ENCODE results near the gene LINGO3. TPM values are rescaled to one million over a fixed set of nuclear protein-coding genes. Genes with fewer than 3 reads are reported as not detected.

Gene LINGO3
- polyA plus RNA-seq, 3 donors: 0.08 to 2.8 (median 2.2) TPM

- H3K36me3 ChIP-seq (replicated peaks in 1 of 2; ENCODE audit: control insufficient read depth in 1 of 2, insufficient read depth in 2 of 2, low read length in 2 of 2): no peaks in the 10 kb centered on the region
- no peak overlapping the region for H3K4me3 Mint-ChIP-seq
- H3K4me3 ChIP-seq (replicated peaks in 1 of 3; ENCODE audit: low read depth in 2 of 3, low read length in 3 of 3): no peak overlapping the region
- peaks cover 2 to 7% of the 10 kb centered on the region in 2 donors for H3K36me3 Mint-ChIP-seq
- DNase-seq: no peak
- H3K4me1 Mint-ChIP-seq: peaks cover 56% of the 10 kb centered on the region
- peaks cover 54 to 76% of the 10 kb centered on the region in 2 donors for H3K4me1 ChIP-seq (ENCODE audit: control insufficient read depth in 1 of 2, insufficient read depth in 2 of 2, low read length in 2 of 2)
- peaks cover 3 to 13% (median 4%) of the 10 kb centered on the region in 3 donors for H3K27me3 Mint-ChIP-seq (ENCODE audit: low read depth in 3 of 3)
- WGBS (ENCODE audit: insufficient coverage): 98% methylated on average over 15 of the region's 20 CpGs
- H3K9me3 ChIP-seq (replicated peaks in 1 of 2; ENCODE audit: control insufficient read depth in 1 of 2, insufficient read depth in 1 of 2, low read length in 2 of 2): no peaks in the 10 kb centered on the region
- peaks cover 31% of the 10 kb centered on the region for H3K79me2 ChIP-seq (ENCODE audit: insufficient read depth, low read length)
- H3K27ac Mint-ChIP-seq: peak overlapping the region in 1 of 7 donors; percentile 75
- no peak overlapping the region for H3K9ac ChIP-seq (ENCODE audit: insufficient read depth, low read length, poor library complexity, severe bottlenecking)
- intact Hi-C loops (cut with micrococcal nuclease): loop anchor here in 1 of 2 donors (10.0 kb wide), 1 partner anchor 108 kb away; no protein-coding TSS in a partner anchor
- no peak overlapping the region for H3K4me2 ChIP-seq (replicated peaks; ENCODE audit: extremely low read depth, low read length, poor library complexity, severe bottlenecking)
- H3K27me3 ChIP-seq (ENCODE audit: control insufficient read depth in 2 of 2, insufficient read depth in 2 of 2, low read length in 2 of 2): no peaks in the 10 kb centered on the region
- no peak for TF ChIP-seq CTCF (IDR thresholded peaks at IDR 0.05)
- no peak overlapping the region for H2AFZ ChIP-seq (ENCODE audit: insufficient read depth, low read depth, low read length, poor library complexity, severe bottlenecking)
- H4K20me1 ChIP-seq (ENCODE audit: insufficient read depth, low read length): peaks cover 12% of the 10 kb centered on the region
- H3K27ac ChIP-seq (ENCODE audit: low read depth in 1 of 2, low read length in 2 of 2): no peak overlapping the region
- peaks cover 0 to 4% (median 0%) of the 10 kb centered on the region in 7 donors for H3K9me3 Mint-ChIP-seq
Measured at GRCh38 chr19:2286402-2287140, 21.4 kb downstream of the LINGO3 start.

DNA sequence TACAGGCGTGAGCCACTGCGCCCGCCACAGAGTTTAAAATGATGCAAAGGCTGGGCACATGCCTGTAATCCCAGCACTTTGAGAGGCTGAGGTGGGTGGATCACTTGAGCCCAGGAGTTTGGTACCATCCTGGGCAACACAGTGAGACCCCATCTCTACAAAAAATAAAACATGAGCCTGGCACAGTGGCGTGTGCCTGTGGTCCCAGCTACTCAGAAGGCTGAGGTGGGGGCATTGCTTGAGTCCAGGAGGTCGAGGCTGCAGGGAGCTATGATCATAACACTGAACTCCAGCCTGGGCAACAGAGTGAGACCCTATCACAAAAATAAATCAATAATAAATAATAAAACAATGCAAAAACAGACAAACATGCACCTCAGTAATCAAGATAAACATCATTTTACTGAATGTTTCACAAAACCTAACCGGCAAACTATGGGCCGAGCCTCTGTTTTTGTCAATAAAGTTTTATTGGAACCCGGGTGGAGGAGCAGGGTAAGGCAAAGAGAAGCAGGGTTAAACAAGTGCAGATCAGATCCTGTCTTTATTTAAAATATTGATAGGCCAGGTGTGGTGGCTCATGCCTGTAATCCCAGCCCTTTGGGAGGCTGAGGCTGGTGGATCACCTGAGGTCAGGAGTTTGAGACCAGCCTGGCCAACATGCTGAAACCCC, 24.0 kb downstream of the LINGO3 start:
- H4K20me1 ChIP-seq (ENCODE audit: insufficient read depth, low read length): peaks cover 15% of the 10 kb centered on the region
- DNase-seq: no peak
- WGBS (ENCODE audit: insufficient coverage): 82% methylated on average over 2 of the region's 8 CpGs
- no peak overlapping the region for H3K27ac ChIP-seq (ENCODE audit: low read depth in 1 of 2, low read length in 2 of 2)
- H2AFZ ChIP-seq (ENCODE audit: insufficient read depth, low read depth, low read length, poor library complexity, severe bottlenecking): no peak overlapping the region
- Mint-ChIP-seq H3K4me3 (no peak overlapping the region), H3K27ac (no peak overlapping the region), H3K9me3 (peaks cover 0 to 4% (median 0%) of the 10 kb centered on the region in 7 donors), H3K4me1 (peaks cover 58% of the 10 kb centered on the region), H3K36me3 (peaks cover 5 to 16% of the 10 kb centered on the region in 2 donors), H3K27me3 (ENCODE audit: low read depth in 3 of 3) (peaks cover 4 to 11% (median 4%) of the 10 kb centered on the region in 3 donors)
- no peaks in the 10 kb centered on the region for H3K36me3 ChIP-seq (replicated peaks in 1 of 2; ENCODE audit: control insufficient read depth in 1 of 2, insufficient read depth in 2 of 2, low read length in 2 of 2)
- H3K79me2 ChIP-seq (ENCODE audit: insufficient read depth, low read length): peaks cover 23% of the 10 kb centered on the region
- no peaks in the 10 kb centered on the region for H3K27me3 ChIP-seq (ENCODE audit: control insufficient read depth in 2 of 2, insufficient read depth in 2 of 2, low read length in 2 of 2)
- no peak overlapping the region for H3K4me2 ChIP-seq (replicated peaks; ENCODE audit: extremely low read depth, low read length, poor library complexity, severe bottlenecking)
- no peaks in the 10 kb centered on the region for H3K9me3 ChIP-seq (replicated peaks in 1 of 2; ENCODE audit: control insufficient read depth in 1 of 2, insufficient read depth in 1 of 2, low read length in 2 of 2)
- intact Hi-C loops (cut with micrococcal nuclease): loop anchor here in 1 of 2 donors (10.0 kb wide), 1 partner anchor 111 kb away; no protein-coding TSS in a partner anchor
- no peak overlapping the region for H3K4me3 ChIP-seq (replicated peaks in 1 of 3; ENCODE audit: low read depth in 2 of 3, low read length in 3 of 3)
- TF ChIP-seq CTCF (IDR thresholded peaks at IDR 0.05): no peak
- no peak overlapping the region for H3K9ac ChIP-seq (ENCODE audit: insufficient read depth, low read length, poor library complexity, severe bottlenecking)
- H3K4me1 ChIP-seq (ENCODE audit: control insufficient read depth in 1 of 2, insufficient read depth in 2 of 2, low read length in 2 of 2): peaks cover 50 to 66% of the 10 kb centered on the region in 2 donors

Data from CD14-positive monocyte (primary cell).